H1 (cell line): ENCODE data around the gene NCAM1. TPM values are rescaled to one million over a fixed set of nuclear protein-coding genes. Genes with fewer than 3 reads are reported as not detected.

Source experiments
- CTCF ChIA-PET: fragments of 300-600 bp; sonication (Branson Sonifier 250); formaldehyde crosslinking; loops from one replicate; lab custom pipeline; 2021; ENCODE audit not compliant: partially characterized antibody; lab: Charles Lee
- POLR2A ChIA-PET: fragments of 300-600 bp; sonication (Branson Sonifier 250); formaldehyde crosslinking; loops from one replicate; lab custom pipeline; 2021; ENCODE audit warnings: inconsistent platforms; ENCODE audit not compliant: partially characterized antibody; lab: Charles Lee
- DNase-seq, 2 experiments: peaks; one replicate each; pipeline versions ENCODE4 v3.0.0 to v3.0.0-alpha.2; 2010 to 2022; ENCODE audit warnings: low spot score in 2 of 2, low read depth in 1 of 2, mixed read lengths in 1 of 2
- FAIRE-seq: peaks from 2 replicates; lab custom pipeline; 2011; peaks lifted over from hg19 to GRCh38; lab: Jason Lieb, UNC
- H2AFZ ChIP-seq: 2 replicates; pipeline ENCODE4 v1.8.1; 2012; ENCODE audit warnings: low read length, inconsistent platforms
- H2AK5ac ChIP-seq: 2 replicates; pipeline ENCODE4 v1.6.1; 2013; ENCODE audit warnings: low read depth, low read length
- H2BK120ac ChIP-seq: replicated peaks from 2 replicates; pipeline ENCODE3; 2013; ENCODE audit warnings: low read depth, low read length, inconsistent platforms
- H2BK12ac ChIP-seq: 2 replicates; pipeline ENCODE4 v1.6.1; 2013; ENCODE audit warnings: low read depth, low read length
- H2BK15ac ChIP-seq: 2 replicates; pipeline ENCODE4 v1.6.1; 2013; ENCODE audit warnings: low read length
- H2BK20ac ChIP-seq: 2 replicates; pipeline ENCODE4 v1.6.1; 2013; ENCODE audit warnings: low read length
- H2BK5ac ChIP-seq: 2 replicates; pipeline ENCODE4 v1.6.1; 2013; ENCODE audit warnings: low read depth, low read length
- H3K14ac ChIP-seq: 2 replicates; pipeline ENCODE4 v1.6.1; 2013; ENCODE audit warnings: inconsistent platforms; ENCODE audit not compliant: insufficient read length
- H3K18ac ChIP-seq: 2 replicates; pipeline ENCODE4 v1.6.1; 2013; ENCODE audit warnings: low read length; ENCODE audit errors: extremely low read depth
- H3K23ac ChIP-seq: 2 replicates; pipeline ENCODE4 v1.6.1; 2013; ENCODE audit warnings: inconsistent platforms; ENCODE audit not compliant: insufficient read length
- H3K23me2 ChIP-seq: 2 replicates; pipeline ENCODE4 v1.6.1; 2013; ENCODE audit warnings: low read depth, low read length
- H3K27ac ChIP-seq: 2 replicates; pipeline ENCODE4 v1.6.1; 2011; ENCODE audit warnings: low read depth, low read length, inconsistent platforms
- H3K27me3 ChIP-seq, 4 experiments: replicated peaks in 1 of 4; 1 replicate in 1 of 4; 2 replicates in 3 of 4; pipeline versions ENCODE4 v1.6.1 to v1.8.1; 2011 to 2013; ENCODE audit warnings: low read length in 3 of 4, mild to moderate bottlenecking in 3 of 4, inconsistent platforms in 2 of 4, mixed read lengths in 2 of 4, moderate library complexity in 1 of 4; ENCODE audit not compliant: control insufficient read depth in 3 of 4, insufficient read depth in 3 of 4; ENCODE audit errors: extremely low read depth in 1 of 4
- H3K36me3 ChIP-seq, 4 experiments: 2 replicates each; pipeline versions ENCODE4 v1.6.1 to v1.8.1; 2011 to 2013; ENCODE audit warnings: mild to moderate bottlenecking in 4 of 4, low read length in 3 of 4, moderate library complexity in 2 of 4, control low read depth in 1 of 4, inconsistent platforms in 1 of 4; ENCODE audit not compliant: insufficient read depth in 4 of 4, control insufficient read depth in 2 of 4
- H3K4ac ChIP-seq: replicated peaks from 2 replicates; pipeline ENCODE3; 2013; ENCODE audit warnings: low read length, low read depth, mixed read lengths, inconsistent platforms; ENCODE audit not compliant: insufficient read length
- H3K4me1 ChIP-seq, 4 experiments: replicated peaks in 1 of 4; 1 replicate in 1 of 4; 2 replicates in 3 of 4; pipeline versions ENCODE4 v1.6.1 to v1.8.1; 2011 to 2013; ENCODE audit warnings: low read length in 3 of 4, inconsistent platforms in 2 of 4, mixed read lengths in 1 of 4; ENCODE audit not compliant: insufficient read depth in 4 of 4, control insufficient read depth in 3 of 4
- H3K4me2 ChIP-seq, 2 experiments: 2 replicates each; pipeline versions ENCODE4 v1.6.1 to v1.8.1; 2011 to 2013; ENCODE audit warnings: low read depth in 2 of 2, low read length in 2 of 2, control low read depth in 1 of 2, inconsistent platforms in 1 of 2, mild to moderate bottlenecking in 1 of 2; ENCODE audit not compliant: insufficient read depth in 1 of 2
- H3K4me3 ChIP-seq, 4 experiments: fragments of 200-600, 300-600 bp in 1 of 4; sonication (generic), shearing (Covaris generic), sonication (Bioruptor Twin) in 1 of 4; 2 replicates each; pipeline versions ENCODE4 v1.5.1 to v1.8.1; 2011 to 2016; ENCODE audit warnings: low read length in 4 of 4, low read depth in 3 of 4, control low read depth in 2 of 4, inconsistent platforms in 2 of 4, mild to moderate bottlenecking in 2 of 4, mixed read lengths in 1 of 4, moderate library complexity in 1 of 4; ENCODE audit not compliant: insufficient read depth in 2 of 4; ENCODE audit errors: extremely low read depth in 1 of 4
- H3K56ac ChIP-seq: replicated peaks from 2 replicates; pipeline ENCODE3; 2013; ENCODE audit warnings: low read depth, mild to moderate bottlenecking, mixed read lengths, low read length, inconsistent platforms; ENCODE audit not compliant: insufficient read length
- H3K79me1 ChIP-seq: 2 replicates; pipeline ENCODE4 v1.6.1; 2013; ENCODE audit warnings: low read depth, low read length, control low read depth
- H3K79me2 ChIP-seq, 2 experiments: 2 replicates each; pipeline versions ENCODE4 v1.6.1 to v1.8.1; 2012 to 2013; ENCODE audit warnings: low read length in 2 of 2, mild to moderate bottlenecking in 2 of 2, inconsistent platforms in 1 of 2; ENCODE audit not compliant: insufficient read depth in 2 of 2, control insufficient read depth in 1 of 2
- H3K9ac ChIP-seq, 4 experiments: replicated peaks in 1 of 4; 1 replicate in 1 of 4; 2 replicates in 3 of 4; pipeline versions ENCODE4 v1.6.1 to v1.8.1; 2011 to 2013; ENCODE audit warnings: low read depth in 3 of 4, low read length in 3 of 4, control low read depth in 2 of 4, mild to moderate bottlenecking in 2 of 4, moderate library complexity in 2 of 4, inconsistent platforms in 1 of 4; ENCODE audit errors: extremely low read depth in 1 of 4
- H3K9me3 ChIP-seq, 2 experiments: 2 replicates each; pipeline versions ENCODE4 v1.6.1 to v1.8.1; 2012 to 2013; ENCODE audit warnings: mild to moderate bottlenecking in 2 of 2, moderate library complexity in 2 of 2, control low read depth in 1 of 2, inconsistent platforms in 1 of 2, low read depth in 1 of 2, low read length in 1 of 2, mixed read lengths in 1 of 2; ENCODE audit not compliant: insufficient read depth in 2 of 2
- H4K20me1 ChIP-seq, 2 experiments: replicated peaks in 1 of 2; 2 replicates each; pipeline versions ENCODE3 to v1.8.1; 2011 to 2013; ENCODE audit warnings: inconsistent platforms in 2 of 2, low read length in 2 of 2, mild to moderate bottlenecking in 1 of 2; ENCODE audit not compliant: insufficient read depth in 2 of 2, control insufficient read depth in 1 of 2
- H4K5ac ChIP-seq: 2 replicates; pipeline ENCODE4 v1.6.1; 2013; ENCODE audit warnings: low read length, low read depth, mixed read lengths, inconsistent platforms; ENCODE audit not compliant: insufficient read length
- H4K8ac ChIP-seq: 2 replicates; pipeline ENCODE4 v1.8.0; 2013; ENCODE audit warnings: mild to moderate bottlenecking, moderate library complexity, low read length, inconsistent platforms; ENCODE audit not compliant: insufficient read depth; ENCODE audit errors: extremely low read depth
- H4K91ac ChIP-seq: replicated peaks from 2 replicates; pipeline ENCODE3; 2013; ENCODE audit warnings: low read length, mixed read lengths, inconsistent platforms; ENCODE audit not compliant: insufficient read length
- CHD2 ChIP-seq: IDR thresholded peaks from 2 replicates; pipeline ENCODE4 v1.6.1; 2012; ENCODE audit warnings: low read length, improper control_type of control experiment
- MAFK ChIP-seq: IDR thresholded peaks from 2 replicates; pipeline ENCODE4 v1.6.1; 2012; ENCODE audit warnings: low read depth, mild to moderate bottlenecking, improper control_type of control experiment, low read length
- POLR2AphosphoS5 ChIP-seq: IDR thresholded peaks from 2 replicates; pipeline ENCODE4 v1.6.1; 2011; ENCODE audit warnings: low read depth, low read length
- SIN3A ChIP-seq, 2 experiments: IDR thresholded peaks in 1 of 2; conservative IDR thresholded peaks in 1 of 2; 2 replicates each; pipeline ENCODE4 v1.6.1; 2011 to 2012; ENCODE audit warnings: low read length in 2 of 2, improper control_type of control experiment in 1 of 2, low read depth in 1 of 2, mild to moderate bottlenecking in 1 of 2
- SIRT6 ChIP-seq: IDR thresholded peaks from one replicate; pipeline ENCODE4 v1.7.1; 2012; ENCODE audit warnings: low read length, inconsistent platforms
- WGBS, 2 experiments: shearing (Covaris generic) in 1 of 2; methylation state at CpG; one replicate each; pipeline versions ENCODE4 v1.1.6 to v1.1.7; 2013 to 2015; ENCODE audit warnings: low lambda C conversion rate in 2 of 2, mixed read lengths in 2 of 2, inconsistent platforms in 1 of 2, low coverage in 1 of 2, missing lambda C conversion rate in 1 of 2; ENCODE audit not compliant: insufficient replicate concordance in 2 of 2, insufficient coverage in 1 of 2, insufficient read length in 1 of 2; ENCODE audit errors: extremely low coverage in 1 of 2, missing lambda C conversion rate in 1 of 2; 5-methylcytosine and 5-hydroxymethylcytosine counted together
- polyA plus RNA-seq, 7 experiments: library from polyadenylated mRNA; depleted of rRNA in 3 of 7; stranded (reverse) in 5 of 7; unstranded in 2 of 7; fragments of >200 nt in 5 of 7; fragments of 200-250 nt in 2 of 7; gene quantifications; 1 replicate in 5 of 7; 2 replicates in 1 of 7; 4 replicates in 1 of 7; pipeline versions ENCODE4 v1.2.1 to v1.2.3, GENCODE V29; 2011 to 2013; ENCODE audit warnings: missing spikeins in 2 of 7, mixed read lengths in 2 of 7
- total RNA-seq: library from RNA; stranded (reverse); fragmentation: NEBNext Ultra II Directional; extraction: Animal tissue kit (Norgen Biotek cat#: 25700); gene quantifications from 2 replicates; pipeline ENCODE4 v1.2.1, GENCODE V29; 2021

NCAM1 gene
- total and polyA plus RNA-seq, 2 of the 8 experiments (the other 6 are each of a cell fraction or from before 2014, with no cell fraction given): 3.1 to 4.3 TPM

GRCh38 chr11:113260541-113260940 lies 299.3 kb downstream of the NCAM1 start:
- FAIRE-seq: no peak
- CTCF ChIA-PET: interaction anchor here (0.9 to 1.0 kb wide), 2 partner anchors 14 to 29 kb away, joined by 3 to 6 read pairs; no protein-coding TSS in a partner anchor
- H3K36me3 ChIP-seq: no peaks in the 10 kb centered on the region
- no peaks in the 10 kb centered on the region for H3K9me3 ChIP-seq
- H3K79me1 ChIP-seq: no peaks in the 10 kb centered on the region
- no peak overlapping the region for H3K27ac ChIP-seq
- H3K9ac ChIP-seq: no peak overlapping the region
- no peak overlapping the region for H3K4me2 ChIP-seq
- no peak overlapping the region for H3K4me3 ChIP-seq
- POLR2A ChIA-PET: no interaction called here
- no peak overlapping the region for H3K56ac ChIP-seq
- no peak overlapping the region for H2BK12ac ChIP-seq
- no peaks in the 10 kb centered on the region for H4K20me1 ChIP-seq
- no peak overlapping the region for H2BK120ac ChIP-seq
- no peaks in the 10 kb centered on the region for H3K27me3 ChIP-seq
- no peak overlapping the region for H2AK5ac ChIP-seq
- H4K5ac ChIP-seq: no peak overlapping the region
- no peak overlapping the region for H4K91ac ChIP-seq
- peaks cover 0 to 3% (median 0%) of the 10 kb centered on the region in 4 experiments; a peak in 1 of 7 replicates for H3K4me1 ChIP-seq
- H2BK15ac ChIP-seq: no peak overlapping the region
- H2BK5ac ChIP-seq: no peak overlapping the region
- no peaks in the 10 kb centered on the region for H3K79me2 ChIP-seq
- no peak overlapping the region for H3K18ac ChIP-seq
- no peak overlapping the region for H2BK20ac ChIP-seq
- H3K14ac ChIP-seq: no peak overlapping the region
- no peak overlapping the region for H2AFZ ChIP-seq
- no peak overlapping the region for H4K8ac ChIP-seq
- no peak overlapping the region for H3K23ac ChIP-seq
- 0 out of 2 replicates have a peak, but pooled peaks cover 2% of the 10 kb centered on the region for H3K23me2 ChIP-seq
- no peak for TF ChIP-seq POLR2AphosphoS5
- no peak for TF ChIP-seq MAFK
- TF ChIP-seq SIN3A (conservative IDR thresholded peaks at IDR 0.05 in 1 of 2, IDR thresholded peaks at IDR 0.05 in 1 of 2; ENCODE audit: low read depth in 1 of 2, low read length in 2 of 2): no peak
- no peak for TF ChIP-seq SIRT6
- no peak for TF ChIP-seq CHD2
- H3K4ac ChIP-seq: no peak overlapping the region
- WGBS, 2 experiments: 100% methylated on average over 1 of the region's 1 CpG; no CpG with 5 or more reads in 1 of the 2 experiments
- no peak for DNase-seq
